ENCODE data around the gene TNRC6C.

DNA sequence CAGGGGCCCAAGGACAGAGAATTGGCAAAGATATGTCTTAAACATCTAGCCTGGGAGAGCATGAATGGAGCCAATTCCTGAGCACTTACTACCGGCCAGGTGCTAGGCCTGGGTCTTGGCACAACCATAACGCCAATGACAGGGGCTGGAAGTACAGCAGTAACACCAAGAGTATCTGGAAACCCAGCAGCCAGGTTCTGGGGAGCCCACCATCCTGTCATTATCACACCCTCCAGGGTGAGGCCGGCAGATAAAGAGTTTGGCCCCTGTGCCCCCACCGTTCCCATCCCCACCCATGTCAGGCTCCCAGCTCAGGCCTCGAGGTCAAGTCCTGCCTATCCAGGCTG is 171.6 kb downstream of the TNRC6C start:
- TF ChIP-seq, protein P1, sequence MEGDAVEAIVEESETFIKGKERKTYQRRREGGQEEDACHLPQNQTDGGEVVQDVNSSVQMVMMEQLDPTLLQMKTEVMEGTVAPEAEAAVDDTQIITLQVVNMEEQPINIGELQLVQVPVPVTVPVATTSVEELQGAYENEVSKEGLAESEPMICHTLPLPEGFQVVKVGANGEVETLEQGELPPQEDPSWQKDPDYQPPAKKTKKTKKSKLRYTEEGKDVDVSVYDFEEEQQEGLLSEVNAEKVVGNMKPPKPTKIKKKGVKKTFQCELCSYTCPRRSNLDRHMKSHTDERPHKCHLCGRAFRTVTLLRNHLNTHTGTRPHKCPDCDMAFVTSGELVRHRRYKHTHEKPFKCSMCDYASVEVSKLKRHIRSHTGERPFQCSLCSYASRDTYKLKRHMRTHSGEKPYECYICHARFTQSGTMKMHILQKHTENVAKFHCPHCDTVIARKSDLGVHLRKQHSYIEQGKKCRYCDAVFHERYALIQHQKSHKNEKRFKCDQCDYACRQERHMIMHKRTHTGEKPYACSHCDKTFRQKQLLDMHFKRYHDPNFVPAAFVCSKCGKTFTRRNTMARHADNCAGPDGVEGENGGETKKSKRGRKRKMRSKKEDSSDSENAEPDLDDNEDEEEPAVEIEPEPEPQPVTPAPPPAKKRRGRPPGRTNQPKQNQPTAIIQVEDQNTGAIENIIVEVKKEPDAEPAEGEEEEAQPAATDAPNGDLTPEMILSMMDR (IDR thresholded peaks at IDR 0.05; ENCODE audit: poor library complexity): no peak
- TF ChIP-seq EZH2 (IDR thresholded peaks at IDR 0.05; ENCODE audit: borderline replicate concordance) (no peak), EZH2phosphoT487 (IDR thresholded peaks at IDR 0.05; ENCODE audit: low read depth, severe bottlenecking, unreplicated experiment) (no peak)

Measured in hepatocyte (in vitro differentiated cells).